GM19438 (cell line): Measurements from ENCODE around the gene ENKD1.

Experiments
- ATAC-seq: cut with Tn5 transposase; IDR thresholded peaks from one replicate; pipeline ENCODE4 v1.9.1; 2021; ENCODE audit warnings: low read depth; ENCODE audit not compliant: unreplicated experiment

The ENKD1 gene

GRCh38 chr16:67652578-67653127 is 13.9 kb downstream of the ENKD1 start:
- no peak for ATAC-seq

- no peak for ATAC-seq
Measured at GRCh38 chr16:67651847-67652246, 14.7 kb downstream of the ENKD1 start.

- ATAC-seq: no peak
Measured at GRCh38 chr16:67651039-67651438, 15.5 kb downstream of the ENKD1 start.

GRCh38 chr16:67650023-67650422 is 16.5 kb downstream of the ENKD1 start:
- no peak for ATAC-seq

- no peak for ATAC-seq
Measured at GRCh38 chr16:67649494-67649931, 17.0 kb downstream of the ENKD1 start.

GRCh38 chr16:67648764-67649407 is 17.7 kb downstream of the ENKD1 start:
- ATAC-seq: no peak

- ATAC-seq: no peak
Measured at GRCh38 chr16:67648088-67648763, 18.3 kb downstream of the ENKD1 start.

- no peak for ATAC-seq
Measured at GRCh38 chr16:67647681-67648080, 18.9 kb downstream of the ENKD1 start.

GRCh38 chr16:67647111-67647651 is 19.4 kb downstream of the ENKD1 start:
- no peak for ATAC-seq

- peak; percentile 43 for ATAC-seq
Measured at GRCh38 chr16:67645397-67646121, 21.0 kb downstream of the ENKD1 start.

GRCh38 chr16:67644038-67644437 is 22.5 kb downstream of the ENKD1 start:
- ATAC-seq: no peak

GRCh38 chr16:67641779-67642708 is 24.5 kb downstream of the ENKD1 start:
- ATAC-seq: no peak

GRCh38 chr16:67637625-67638024 is 28.9 kb downstream of the ENKD1 start:
- ATAC-seq: no peak

- ATAC-seq: no peak
Measured at GRCh38 chr16:67636713-67637112, 29.8 kb downstream of the ENKD1 start.

GRCh38 chr16:67632415-67633172 is 34.0 kb downstream of the ENKD1 start:
- no peak for ATAC-seq

- no peak for ATAC-seq
Measured at GRCh38 chr16:67628216-67628615, 38.3 kb downstream of the ENKD1 start.

GRCh38 chr16:67613808-67614207 is 52.7 kb downstream of the ENKD1 start:
- no peak for ATAC-seq
